Skeletal muscle satellite cell (primary cell): ENCODE data around the gene TDRD3. TPM values are rescaled to one million over a fixed set of nuclear protein-coding genes. Genes with fewer than 3 reads are reported as not detected.

Source experiments
- H3K27me3 ChIP-seq: 2 replicates; pipeline ENCODE4 v1.7.0; 2013; ENCODE audit warnings: low read length; ENCODE audit not compliant: control insufficient read depth, insufficient read depth
- H3K36me3 ChIP-seq: 2 replicates; pipeline ENCODE4 v1.7.0; 2013; ENCODE audit warnings: mild to moderate bottlenecking, control low read depth, low read length; ENCODE audit not compliant: insufficient read depth
- H3K4me1 ChIP-seq: 2 replicates; pipeline ENCODE4 v1.7.0; 2013; ENCODE audit warnings: low read length; ENCODE audit not compliant: control insufficient read depth, insufficient read depth
- H3K4me2 ChIP-seq: 2 replicates; pipeline ENCODE4 v1.7.0; 2013; ENCODE audit warnings: mild to moderate bottlenecking, low read length
- H3K4me3 ChIP-seq: 2 replicates; pipeline ENCODE4 v1.7.0; 2013; ENCODE audit warnings: low read length
- H3K9ac ChIP-seq: 2 replicates; pipeline ENCODE4 v1.7.0; 2013; ENCODE audit warnings: mild to moderate bottlenecking, low read depth, low read length, moderate library complexity
- H3K9me3 ChIP-seq: replicated peaks from 2 replicates; pipeline ENCODE4 v1.7.0; 2013; ENCODE audit warnings: mild to moderate bottlenecking, control low read depth, low read length
- total RNA-seq: library from RNA; depleted of rRNA; stranded (reverse); fragments of >200 nt; gene quantifications from 2 replicates; pipeline ENCODE4 v1.2.3, GENCODE V29; 2012; rRNA removed

Gene TDRD3
- total RNA-seq: 13.2 and 14.0 TPM in 2 replicates

DNA sequence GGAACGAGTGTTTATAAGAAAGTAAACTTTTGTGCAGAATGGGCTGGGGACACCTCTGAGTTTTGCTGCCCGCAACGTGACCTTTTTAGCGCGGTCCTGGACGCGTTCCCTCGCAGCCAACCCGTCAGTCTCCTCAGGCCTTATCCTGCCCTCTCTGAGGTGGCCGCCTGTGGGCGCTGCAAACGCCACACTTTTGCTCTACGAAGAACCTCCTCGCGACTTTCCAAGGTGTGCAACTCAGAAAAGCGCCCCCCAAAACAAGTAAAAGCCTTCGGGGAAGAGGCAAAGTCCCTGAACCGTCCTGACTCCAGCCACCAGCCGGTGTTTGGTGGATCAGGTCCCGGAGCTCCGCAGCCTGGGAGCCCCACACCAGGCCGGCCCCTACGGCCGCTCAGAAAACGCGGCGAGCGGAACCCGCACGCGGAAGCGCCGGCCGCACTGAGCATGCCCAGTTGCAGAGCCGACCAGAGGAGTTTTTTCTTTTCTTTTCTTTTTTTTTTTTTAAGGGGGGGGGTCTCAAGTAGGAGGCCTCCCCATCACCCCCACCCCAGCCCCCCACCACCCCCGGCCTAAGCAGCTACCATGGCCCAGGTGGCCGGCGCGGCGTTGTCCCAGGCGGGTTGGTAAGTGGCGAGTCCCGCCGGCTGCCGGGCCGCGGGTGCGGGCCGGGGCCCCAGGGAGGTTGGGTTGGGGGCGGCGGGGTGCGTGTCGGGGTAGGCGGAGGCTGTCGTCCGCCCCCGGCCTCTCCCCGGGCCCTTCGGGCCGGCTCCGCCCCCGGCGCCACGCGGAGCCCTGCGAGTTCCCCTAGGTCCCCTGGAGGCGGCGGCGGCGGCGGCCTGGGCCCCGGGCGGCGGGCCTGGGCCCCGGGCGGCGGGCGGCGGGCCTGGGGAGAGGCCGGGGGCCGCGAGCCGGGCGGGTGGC lies at the start of gene TDRD3:
Gene TDRD3 (plus strand): TSS at position 438 of the 921 bp plus-strand sequence. CDS start 145 bp downstream, at position 583.
- peak within 1 kb of the TSS; percentile 92 for H3K4me2 ChIP-seq
- peak within 1 kb of the TSS; percentile 94 for H3K9ac ChIP-seq
- H3K4me3 ChIP-seq: peak within 1 kb of the TSS; percentile 75

GRCh38 chr13:60347690-60348089 lies 49.3 kb upstream of the TDRD3 start:
- Histone ChIP-seq H3K4me3 (no peak overlapping the region), H3K27me3 (peaks cover 16% of the 10 kb centered on the region), H3K4me2 (no peak overlapping the region), H3K9me3 (no peaks in the 10 kb centered on the region), H3K4me1 (no peaks in the 10 kb centered on the region), H3K9ac (no peak overlapping the region), H3K36me3 (no peaks in the 10 kb centered on the region)

More for the DNA sequence above, at the start of gene TDRD3:
- peaks cover 17% of the 10 kb centered on the region for H3K4me1 ChIP-seq
- no peaks in the 10 kb centered on the region for H3K27me3 ChIP-seq
- H3K9me3 ChIP-seq: no peaks in the 10 kb centered on the region
- no peaks in the 10 kb centered on the region for H3K36me3 ChIP-seq

GRCh38 chr13:60348097-60348496 lies 48.9 kb upstream of the TDRD3 start:
- Histone ChIP-seq H3K4me1 (no peaks in the 10 kb centered on the region), H3K36me3 (no peaks in the 10 kb centered on the region), H3K4me3 (no peak overlapping the region), H3K27me3 (peaks cover 16% of the 10 kb centered on the region), H3K9ac (no peak overlapping the region), H3K4me2 (no peak overlapping the region), H3K9me3 (no peaks in the 10 kb centered on the region)

GRCh38 chr13:60351326-60351725 lies 45.7 kb upstream of the TDRD3 start:
- H3K27me3 ChIP-seq: peaks cover 7% of the 10 kb centered on the region
- no peaks in the 10 kb centered on the region for H3K9me3 ChIP-seq
- H3K36me3 ChIP-seq: no peaks in the 10 kb centered on the region

GRCh38 chr13:60351855-60352615 lies 45.0 kb upstream of the TDRD3 start:
- H3K4me2 ChIP-seq: no peak overlapping the region
- no peaks in the 10 kb centered on the region for H3K36me3 ChIP-seq
- H3K4me1 ChIP-seq: no peaks in the 10 kb centered on the region
- H3K27me3 ChIP-seq: peaks cover 7% of the 10 kb centered on the region
- H3K4me3 ChIP-seq: no peak overlapping the region
- no peaks in the 10 kb centered on the region for H3K9me3 ChIP-seq
- no peak overlapping the region for H3K9ac ChIP-seq

More at GRCh38 chr13:60351326-60351725, 45.7 kb upstream of the TDRD3 start:
- Histone ChIP-seq H3K9ac (no peak overlapping the region), H3K4me2 (no peak overlapping the region), H3K4me1 (no peaks in the 10 kb centered on the region), H3K4me3 (no peak overlapping the region)

DNA sequence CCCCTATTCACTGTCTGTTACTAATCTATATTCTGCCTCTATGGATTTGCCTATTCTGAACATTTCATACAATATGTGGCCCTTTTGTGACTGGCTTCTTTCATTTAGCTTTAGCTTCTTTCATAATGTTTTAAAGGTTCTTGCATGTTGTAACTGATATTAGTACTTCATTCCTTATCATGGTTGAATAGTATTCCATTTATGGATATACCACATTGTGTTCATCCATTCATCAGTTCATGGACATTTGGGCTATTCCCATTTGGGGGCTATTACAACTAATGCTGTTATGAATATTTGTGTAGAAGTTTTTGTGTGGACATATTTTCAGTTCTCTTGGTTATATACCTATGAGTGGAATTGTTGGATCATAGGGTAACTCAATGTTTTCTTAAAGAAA lies 44.4 kb upstream of the TDRD3 start:
- Histone ChIP-seq H3K4me2 (no peak overlapping the region), H3K9me3 (no peaks in the 10 kb centered on the region), H3K4me1 (no peaks in the 10 kb centered on the region), H3K4me3 (no peak overlapping the region), H3K9ac (no peak overlapping the region), H3K27me3 (peaks cover 7% of the 10 kb centered on the region), H3K36me3 (no peaks in the 10 kb centered on the region)

DNA sequence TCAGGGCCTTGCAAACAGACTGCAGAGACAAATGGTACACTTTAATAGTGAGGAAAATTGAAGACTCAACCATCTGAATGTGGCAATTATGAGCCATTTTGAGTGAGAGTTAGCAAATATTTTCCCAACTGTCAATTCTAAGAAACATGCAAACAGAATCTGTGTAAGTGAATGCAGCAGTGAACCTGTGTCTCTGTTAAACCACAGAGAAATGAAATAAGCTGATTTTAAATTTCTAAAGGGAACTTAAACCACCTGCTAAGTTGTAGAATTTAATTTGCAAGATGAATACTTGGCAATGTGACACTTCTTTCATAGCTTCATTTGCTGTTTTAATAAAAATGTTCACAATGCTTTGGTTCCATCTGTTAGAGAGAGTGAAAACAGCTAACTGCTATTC lies 42.0 kb upstream of the TDRD3 start:
- Histone ChIP-seq H3K27me3 (peaks cover 4% of the 10 kb centered on the region), H3K9ac (no peak overlapping the region), H3K4me3 (no peak overlapping the region), H3K4me2 (no peak overlapping the region), H3K9me3 (no peaks in the 10 kb centered on the region), H3K36me3 (no peaks in the 10 kb centered on the region), H3K4me1 (no peaks in the 10 kb centered on the region)

DNA sequence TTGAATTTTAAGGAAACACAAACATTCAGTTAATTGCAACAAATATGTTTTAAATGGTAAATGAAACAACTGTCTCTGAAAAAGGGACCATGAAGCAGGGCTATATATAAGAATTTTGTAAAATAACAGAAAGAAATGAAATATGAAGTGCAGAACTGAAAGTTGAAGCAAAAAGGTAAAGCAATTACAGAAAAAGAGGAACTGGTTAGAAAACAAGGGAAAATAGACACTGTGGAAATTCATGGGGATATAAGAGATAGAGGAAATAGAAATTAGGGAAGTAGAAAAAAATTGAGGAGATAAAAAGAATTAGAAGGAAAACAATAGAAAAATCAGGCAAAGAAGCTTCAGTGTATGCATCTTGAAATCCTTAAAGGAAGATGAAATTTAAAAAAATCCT lies 40.0 kb upstream of the TDRD3 start:
- Histone ChIP-seq H3K9me3 (no peaks in the 10 kb centered on the region), H3K27me3 (peaks cover 9% of the 10 kb centered on the region), H3K9ac (no peak overlapping the region), H3K4me2 (no peak overlapping the region), H3K4me1 (no peaks in the 10 kb centered on the region), H3K36me3 (no peaks in the 10 kb centered on the region), H3K4me3 (no peak overlapping the region)

DNA sequence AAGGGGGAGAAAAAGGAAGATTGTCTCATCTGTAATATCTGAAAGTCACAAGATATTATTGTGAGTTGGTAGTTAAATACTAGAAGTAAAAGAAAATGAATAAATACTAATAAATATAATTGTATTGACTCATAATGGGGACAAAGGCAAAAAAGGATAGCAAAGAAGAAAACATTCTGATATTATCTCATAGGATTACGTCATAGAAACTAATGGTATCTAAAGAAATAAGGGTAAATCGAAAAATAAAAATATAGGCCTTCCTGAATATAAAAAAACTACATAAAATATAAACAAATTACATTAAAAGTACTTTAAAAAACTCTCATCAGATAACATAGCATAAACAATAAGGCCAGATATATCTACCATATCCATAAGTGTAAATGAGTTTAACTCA lies 38.6 kb upstream of the TDRD3 start:
- Histone ChIP-seq H3K9ac (no peak overlapping the region), H3K4me2 (no peak overlapping the region), H3K36me3 (no peaks in the 10 kb centered on the region), H3K9me3 (no peaks in the 10 kb centered on the region), H3K4me3 (no peak overlapping the region), H3K27me3 (peaks cover 9% of the 10 kb centered on the region), H3K4me1 (no peaks in the 10 kb centered on the region)

DNA sequence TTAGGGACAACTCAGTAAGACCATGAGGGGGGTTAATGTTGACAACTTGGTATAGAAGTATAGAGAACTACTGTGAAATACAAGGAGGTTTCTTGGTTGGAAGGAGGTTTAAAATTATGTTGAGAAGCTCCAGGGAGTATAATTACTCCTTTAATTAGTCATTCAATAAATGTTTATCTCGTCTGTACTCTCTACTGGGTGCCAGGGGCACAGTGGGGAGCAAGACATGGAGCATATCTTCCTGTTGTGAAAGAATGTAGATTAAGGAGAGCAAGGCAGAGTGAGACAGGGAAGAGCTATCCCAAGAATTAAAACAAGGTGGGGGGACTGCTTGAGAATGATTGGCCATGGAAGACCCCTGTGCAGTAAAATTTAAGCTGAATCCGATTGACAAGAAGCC lies 33.7 kb upstream of the TDRD3 start:
- Histone ChIP-seq H3K36me3 (no peaks in the 10 kb centered on the region), H3K4me2 (no peak overlapping the region), H3K4me1 (no peaks in the 10 kb centered on the region), H3K9ac (no peak overlapping the region), H3K27me3 (peaks cover 5% of the 10 kb centered on the region), H3K9me3 (no peaks in the 10 kb centered on the region), H3K4me3 (no peak overlapping the region)

GRCh38 chr13:60369242-60369641 lies 27.8 kb upstream of the TDRD3 start:
- no peak overlapping the region for H3K4me3 ChIP-seq
- no peaks in the 10 kb centered on the region for H3K9me3 ChIP-seq
- no peaks in the 10 kb centered on the region for H3K4me1 ChIP-seq
- H3K4me2 ChIP-seq: no peak overlapping the region
- peaks cover 12% of the 10 kb centered on the region for H3K27me3 ChIP-seq
- no peaks in the 10 kb centered on the region for H3K36me3 ChIP-seq
- no peak overlapping the region for H3K9ac ChIP-seq
